Body of pancreas (tissue), 4 donors: Measurements from ENCODE around the gene DNAAF1. TPM values are rescaled to one million over a fixed set of nuclear protein-coding genes. Genes with fewer than 3 reads are reported as not detected.

Experiments used
- ATAC-seq: fragments of 150-250 bp; one replicate; pipeline ENCODE4 v1.9.1; 2016
- DNase-seq, 4 donors: peaks; one replicate each; pipeline ENCODE4 v3.0.0-alpha.2; 2019
- H3K27ac ChIP-seq, 4 donors: fragments of 200-600 bp; sonication (generic); 1 replicate in 3 of 4; 2 replicates in 1 of 4; pipeline versions ENCODE4 v1.5.1 to v1.6.1; 2016 to 2019; ENCODE audit warnings: mild to moderate bottlenecking in 1 of 4, mixed read lengths in 1 of 4, moderate library complexity in 1 of 4
- H3K27me3 ChIP-seq, 2 donors: fragments of 200-600 bp; sonication (generic); one replicate each; pipeline ENCODE4 v1.6.0; 2016; ENCODE audit warnings: mild to moderate bottlenecking in 1 of 2
- H3K36me3 ChIP-seq, 2 donors: fragments of 200-600 bp; sonication (generic); replicated peaks in 1 of 2; 2 replicates each; pipeline ENCODE4 v1.5.1; 2016; ENCODE audit warnings: low read depth in 2 of 2; ENCODE audit not compliant: insufficient read depth in 1 of 2
- H3K4me1 ChIP-seq: fragments of 200-600 bp; sonication (generic); one replicate; pipeline ENCODE4 v1.6.0; 2016
- H3K4me3 ChIP-seq, 2 donors: fragments of 200-600 bp; sonication (generic); 1 replicate in 1 of 2; 2 replicates in 1 of 2; pipeline ENCODE4 v1.5.1; 2016 to 2019
- H3K9me3 ChIP-seq, 3 donors: fragments of 200-600 bp; sonication (generic); 1 replicate in 2 of 3; 2 replicates in 1 of 3; pipeline ENCODE4 v1.5.1; 2016
- CTCF ChIP-seq, 7 experiments: fragments of 450-650 bp in 4 of 7; fragments of 200-600 bp in 3 of 7; sonication (generic) in 3 of 7; IDR thresholded peaks; one replicate each; pipeline ENCODE4 v1.5.1; 2016 to 2019; ENCODE audit warnings: antibody characterized with exemption in 7 of 7
- POLR2A ChIP-seq, 3 donors: fragments of 450-650 bp; IDR thresholded peaks; one replicate each; pipeline ENCODE4 v1.6.1; 2016; ENCODE audit warnings: antibody characterized with exemption in 3 of 3, mild to moderate bottlenecking in 2 of 3
- WGBS, 2 donors: methylation state at CpG; one replicate each; pipeline ENCODE4 v1.1.5; 2017; 5-methylcytosine and 5-hydroxymethylcytosine counted together
- intact Hi-C: fragments of 100-400 bp; cut with DNase I; formaldehyde crosslinking; loops from one replicate; pipeline ENCODE4 v1.15.1; 2023
- total RNA-seq, 2 donors: library from RNA; depleted of rRNA; stranded (reverse); fragments of >200 nt; gene quantifications; one replicate each; pipeline ENCODE4 v1.1.0, GENCODE V29; 2016

DNAAF1 gene
- total RNA-seq, 2 donors from 2014 or later: 0.99 to 1.3 TPM

- no peaks in the 10 kb centered on the region for H3K4me1 ChIP-seq
- TF ChIP-seq CTCF (IDR thresholded peaks at IDR 0.05) (no peak), POLR2A (IDR thresholded peaks at IDR 0.05) (no peak)
- no peak overlapping the region for H3K4me3 ChIP-seq
- intact Hi-C loops: no loop called here
- DNase-seq (no peak), ATAC-seq (no peak)
- no peaks in the 10 kb centered on the region for H3K36me3 ChIP-seq
- H3K27ac ChIP-seq: no peak overlapping the region
- no peaks in the 10 kb centered on the region for H3K27me3 ChIP-seq
- WGBS, 2 donors: 57 to 72% methylated on average over 9 to 11 of the region's 11 CpGs
- H3K9me3 ChIP-seq: no peaks in the 10 kb centered on the region
Measured at GRCh38 chr16:84169765-84170310, 24.7 kb downstream of the DNAAF1 start.

- DNase-seq (no peak), ATAC-seq (no peak)
- Histone ChIP-seq H3K36me3 (peaks cover 0 to 6% of the 10 kb centered on the region in 2 donors), H3K4me3 (no peak overlapping the region), H3K27me3 (no peaks in the 10 kb centered on the region), H3K4me1 (peaks cover 24% of the 10 kb centered on the region), H3K27ac (no peak overlapping the region), H3K9me3 (no peaks in the 10 kb centered on the region)
- WGBS, 2 donors: 48 to 59% methylated on average over 11 of the region's 11 CpGs
- intact Hi-C loops: no loop called here
- no peak for TF ChIP-seq CTCF (IDR thresholded peaks at IDR 0.05)
- no peak for TF ChIP-seq POLR2A (IDR thresholded peaks at IDR 0.05)
Measured at GRCh38 chr16:84174396-84174795, 29.3 kb downstream of the DNAAF1 start.

- Histone ChIP-seq H3K27ac (peak overlapping the region in 2 of 4 donors; percentile 49 to 70), H3K9me3 (no peaks in the 10 kb centered on the region), H3K36me3 (peaks cover 0 to 9% of the 10 kb centered on the region in 2 donors), H3K4me3 (no peak overlapping the region), H3K27me3 (no peaks in the 10 kb centered on the region), H3K4me1 (peaks cover 24% of the 10 kb centered on the region)
- ATAC-seq (peak; percentile 79), DNase-seq (peak; percentile 53 to 74 (median 68))
- intact Hi-C loops: no loop called here
- no peak for TF ChIP-seq POLR2A (IDR thresholded peaks at IDR 0.05)
- TF ChIP-seq CTCF (IDR thresholded peaks at IDR 0.05): peak; percentile 54 to 90 (median 84)
- 15 to 21% methylated on average over 9 to 10 of the region's 10 CpGs for WGBS, 2 donors
Measured at GRCh38 chr16:84175350-84176081, 30.4 kb downstream of the DNAAF1 start.

- Histone ChIP-seq H3K4me3 (no peak overlapping the region), H3K4me1 (peaks cover 24% of the 10 kb centered on the region), H3K9me3 (no peaks in the 10 kb centered on the region), H3K27ac (peak overlapping the region; percentile 49 to 70 (median 54)), H3K36me3 (peaks cover 0 to 17% of the 10 kb centered on the region in 2 donors), H3K27me3 (no peaks in the 10 kb centered on the region)
- no peak for ATAC-seq
- no peak for DNase-seq
- WGBS, 2 donors: 53 to 64% methylated on average over 2 to 18 of the region's 18 CpGs
- intact Hi-C loops: no loop called here
- TF ChIP-seq POLR2A (IDR thresholded peaks at IDR 0.05) (no peak), CTCF (IDR thresholded peaks at IDR 0.05) (no peak)
Measured at GRCh38 chr16:84176192-84177053, 31.3 kb downstream of the DNAAF1 start.
